Measurements from ENCODE around the gene DESI1.
"Not testable (repeated sequence)": the region's sequence is repeated elsewhere in the genome, so short reads cannot be mapped to it uniquely, and the experiment has no call there.

The DESI1 gene

DNA sequence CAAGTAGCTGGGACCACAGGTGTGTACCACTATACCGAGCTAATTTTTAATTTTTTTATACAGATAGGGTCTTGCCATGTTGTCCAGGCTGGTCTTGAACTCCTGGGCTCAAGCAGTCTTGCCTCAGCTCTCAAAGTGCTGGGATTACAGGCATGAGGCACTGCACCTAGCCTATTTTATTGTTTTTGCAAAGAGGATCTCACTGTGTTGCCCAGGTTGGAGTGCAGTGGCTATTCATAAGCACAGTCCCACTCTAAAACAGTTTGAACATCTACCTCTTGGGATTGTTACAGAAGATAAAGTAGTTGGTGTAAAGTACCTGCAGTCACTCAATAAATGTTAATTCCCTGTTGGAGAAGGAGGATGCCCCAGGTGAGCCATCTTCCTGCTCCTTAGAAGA is 29.4 kb upstream of the DESI1 start:
- TF ChIP-seq CTCF (IDR thresholded peaks at IDR 0.05; ENCODE audit: low read depth, low read length), result no peak
- H3K4me3 ChIP-seq (ENCODE audit: low read depth, low read length), result no peak overlapping the region

DNA sequence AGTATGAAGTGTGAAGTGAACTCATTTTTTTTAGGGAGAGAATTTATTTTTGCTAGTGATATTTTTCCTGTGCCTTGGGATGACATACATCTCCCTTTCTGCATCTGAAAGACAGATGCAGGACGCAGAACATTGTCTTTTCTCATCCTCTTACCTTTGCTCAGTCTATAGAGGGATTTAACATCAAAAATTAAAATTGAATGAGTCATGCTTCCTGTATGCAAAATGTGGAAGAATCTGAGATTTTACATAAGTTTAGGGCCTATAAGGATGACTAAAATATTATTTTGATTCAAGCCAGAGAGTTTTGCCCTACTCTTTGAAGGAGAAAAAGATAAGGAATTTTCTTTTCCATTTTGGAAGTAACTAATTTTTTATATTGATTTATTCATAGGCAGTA is 27.6 kb upstream of the DESI1 start:
- no peak overlapping the region for H3K4me3 ChIP-seq (ENCODE audit: low read depth, low read length)
- TF ChIP-seq CTCF (IDR thresholded peaks at IDR 0.05; ENCODE audit: low read depth, low read length), result no peak

- H3K4me3 ChIP-seq (ENCODE audit: low read depth, low read length), result no peak overlapping the region
- TF ChIP-seq CTCF (IDR thresholded peaks at IDR 0.05; ENCODE audit: low read depth, low read length), result no peak
Measured at GRCh38 chr22:41647771-41648170, 26.9 kb upstream of the DESI1 start.

GRCh38 chr22:41642331-41643110 is 21.7 kb upstream of the DESI1 start:
- no peak overlapping the region for H3K4me3 ChIP-seq (ENCODE audit: low read depth, low read length)
- no peak for TF ChIP-seq CTCF (IDR thresholded peaks at IDR 0.05; ENCODE audit: low read depth, low read length)

DNA sequence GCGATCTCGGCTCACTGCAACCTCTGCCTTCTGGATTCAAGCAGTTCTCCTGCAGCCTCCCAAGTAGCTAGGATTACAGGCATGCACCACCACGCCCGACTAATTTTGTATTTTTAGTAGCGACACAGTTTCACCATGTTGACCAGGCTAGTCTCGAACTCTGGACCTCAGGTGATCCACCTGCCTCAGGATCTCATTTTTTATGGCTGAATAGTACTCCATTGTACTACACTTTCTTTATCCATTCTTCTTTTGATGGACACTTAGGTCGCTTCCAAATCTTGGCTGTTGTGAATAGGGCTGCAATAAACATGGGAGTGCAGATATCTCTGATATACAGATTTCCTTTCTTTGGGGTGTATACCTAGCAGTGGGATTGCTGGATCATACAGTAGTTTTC is 21.0 kb upstream of the DESI1 start:
- TF ChIP-seq CTCF (IDR thresholded peaks at IDR 0.05; ENCODE audit: low read depth, low read length), result no peak
- no peak overlapping the region for H3K4me3 ChIP-seq (ENCODE audit: low read depth, low read length)

GRCh38 chr22:41638748-41639147 is 17.9 kb upstream of the DESI1 start:
- no peak overlapping the region for H3K4me3 ChIP-seq (ENCODE audit: low read depth, low read length)
- no peak for TF ChIP-seq CTCF (IDR thresholded peaks at IDR 0.05; ENCODE audit: low read depth, low read length)

DNA sequence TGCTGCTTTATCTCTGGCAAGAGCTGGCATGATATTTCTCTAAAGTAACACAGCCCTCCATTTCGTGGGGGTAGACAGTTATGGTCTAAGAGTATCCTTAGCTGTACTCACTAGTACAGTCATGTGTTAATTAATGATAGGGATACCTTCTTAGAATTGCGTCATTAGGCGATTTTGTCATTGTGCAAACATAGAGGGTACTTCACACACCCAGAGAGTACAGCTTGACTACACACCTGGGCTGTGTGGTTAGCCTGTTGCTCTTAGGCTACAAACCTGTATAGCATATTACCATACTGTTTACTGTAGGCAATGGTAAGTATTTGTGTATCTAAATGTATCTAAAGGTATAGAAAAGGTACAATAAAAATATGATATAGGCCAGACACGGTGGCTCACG is 17.3 kb upstream of the DESI1 start:
- no peak for TF ChIP-seq CTCF (IDR thresholded peaks at IDR 0.05; ENCODE audit: low read depth, low read length)
- H3K4me3 ChIP-seq (ENCODE audit: low read depth, low read length), result no peak overlapping the region

GRCh38 chr22:41637623-41638022 is 16.8 kb upstream of the DESI1 start:
- not testable (repeated sequence) for H3K4me3 ChIP-seq (ENCODE audit: low read depth, low read length)
